Esophagus squamous epithelium (tissue), 4 donors: Measurements from ENCODE around the gene FOXP1.

Experiments
- POLR2A ChIP-seq, 4 donors: fragments of 450-650 bp; IDR thresholded peaks; one replicate each; pipeline ENCODE4 v1.6.1; 2017; ENCODE audit warnings: antibody characterized with exemption in 4 of 4, mild to moderate bottlenecking in 4 of 4, moderate library complexity in 3 of 4
- TF ChIP-seq, protein P1 (sequence below), 6 experiments: fragments of 450-650 bp in 4 of 6; fragments of 200-600 bp in 2 of 6; sonication (generic) in 2 of 6; IDR thresholded peaks; one replicate each; pipeline ENCODE4 v1.5.1; 2016 to 2019; ENCODE audit warnings: antibody characterized with exemption in 6 of 6, mild to moderate bottlenecking in 4 of 6, moderate library complexity in 4 of 6

DNA sequence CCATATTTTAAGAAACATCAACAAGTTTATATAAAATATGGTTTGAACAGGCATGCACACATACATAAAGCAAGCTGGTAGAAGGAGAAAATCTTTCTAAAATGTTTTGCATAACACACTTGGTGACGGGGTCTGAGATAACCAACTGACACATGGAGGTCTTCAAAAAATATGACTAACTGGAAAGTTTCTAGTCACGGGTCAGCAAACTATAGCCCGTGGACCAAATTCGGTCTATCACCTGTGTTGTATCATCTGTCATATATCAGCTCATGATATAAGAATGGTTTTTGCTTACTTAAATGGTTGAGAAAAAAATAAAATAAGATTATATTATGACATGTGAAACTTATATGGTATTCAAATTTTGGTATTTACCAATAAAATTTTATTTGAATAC, 465.1 kb downstream of the FOXP1 start:
- TF ChIP-seq, protein P1, sequence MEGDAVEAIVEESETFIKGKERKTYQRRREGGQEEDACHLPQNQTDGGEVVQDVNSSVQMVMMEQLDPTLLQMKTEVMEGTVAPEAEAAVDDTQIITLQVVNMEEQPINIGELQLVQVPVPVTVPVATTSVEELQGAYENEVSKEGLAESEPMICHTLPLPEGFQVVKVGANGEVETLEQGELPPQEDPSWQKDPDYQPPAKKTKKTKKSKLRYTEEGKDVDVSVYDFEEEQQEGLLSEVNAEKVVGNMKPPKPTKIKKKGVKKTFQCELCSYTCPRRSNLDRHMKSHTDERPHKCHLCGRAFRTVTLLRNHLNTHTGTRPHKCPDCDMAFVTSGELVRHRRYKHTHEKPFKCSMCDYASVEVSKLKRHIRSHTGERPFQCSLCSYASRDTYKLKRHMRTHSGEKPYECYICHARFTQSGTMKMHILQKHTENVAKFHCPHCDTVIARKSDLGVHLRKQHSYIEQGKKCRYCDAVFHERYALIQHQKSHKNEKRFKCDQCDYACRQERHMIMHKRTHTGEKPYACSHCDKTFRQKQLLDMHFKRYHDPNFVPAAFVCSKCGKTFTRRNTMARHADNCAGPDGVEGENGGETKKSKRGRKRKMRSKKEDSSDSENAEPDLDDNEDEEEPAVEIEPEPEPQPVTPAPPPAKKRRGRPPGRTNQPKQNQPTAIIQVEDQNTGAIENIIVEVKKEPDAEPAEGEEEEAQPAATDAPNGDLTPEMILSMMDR (IDR thresholded peaks at IDR 0.05) = no peak
- no peak for TF ChIP-seq POLR2A (IDR thresholded peaks at IDR 0.05)
